Vagina (tissue), 2 donors: ENCODE results near the gene CTAGE1.
"Not testable (repeated sequence)": the region's sequence is repeated elsewhere in the genome, so short reads cannot be mapped to it uniquely, and the experiment has no call there.

Experiments used
- POLR2AphosphoS5 ChIP-seq, 2 donors: sonication (generic); formaldehyde crosslinking; IDR thresholded peaks; one replicate each; pipeline ENCODE4 v1.9.0; 2017; ENCODE audit warnings: antibody characterized with exemption in 2 of 2, mild to moderate bottlenecking in 2 of 2, low read depth in 1 of 2; ENCODE audit not compliant: insufficient read depth in 1 of 2
- TF ChIP-seq, protein P1 (sequence below), 3 experiments: fragments of 450-650 bp in 2 of 3; fragments of 200-600 bp in 1 of 3; sonication (generic) in 1 of 3; IDR thresholded peaks; one replicate each; pipeline ENCODE4 v1.5.1; 2017 to 2019; ENCODE audit warnings: antibody characterized with exemption in 3 of 3, mild to moderate bottlenecking in 2 of 3, moderate library complexity in 2 of 3

DNA sequence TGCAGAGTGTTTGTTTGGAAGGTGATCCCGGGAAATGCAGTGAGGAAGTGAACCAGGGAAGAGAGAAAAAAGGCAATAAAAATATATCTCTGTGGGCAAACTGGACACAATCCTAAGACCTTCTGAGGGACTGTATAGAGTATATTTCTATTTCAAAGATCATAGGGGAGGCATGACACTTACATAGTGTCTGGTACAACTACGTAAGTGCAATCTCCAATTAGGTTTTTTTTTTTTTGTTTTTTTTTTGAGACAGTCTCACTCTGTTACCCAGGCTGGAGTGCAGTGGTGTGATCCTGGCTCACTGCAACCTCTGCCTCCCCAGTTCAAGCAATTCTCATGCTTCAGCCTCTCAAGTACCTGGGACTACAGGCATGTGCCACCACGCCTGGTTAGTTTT, 24.6 kb downstream of the CTAGE1 start:
- TF ChIP-seq, protein P1, sequence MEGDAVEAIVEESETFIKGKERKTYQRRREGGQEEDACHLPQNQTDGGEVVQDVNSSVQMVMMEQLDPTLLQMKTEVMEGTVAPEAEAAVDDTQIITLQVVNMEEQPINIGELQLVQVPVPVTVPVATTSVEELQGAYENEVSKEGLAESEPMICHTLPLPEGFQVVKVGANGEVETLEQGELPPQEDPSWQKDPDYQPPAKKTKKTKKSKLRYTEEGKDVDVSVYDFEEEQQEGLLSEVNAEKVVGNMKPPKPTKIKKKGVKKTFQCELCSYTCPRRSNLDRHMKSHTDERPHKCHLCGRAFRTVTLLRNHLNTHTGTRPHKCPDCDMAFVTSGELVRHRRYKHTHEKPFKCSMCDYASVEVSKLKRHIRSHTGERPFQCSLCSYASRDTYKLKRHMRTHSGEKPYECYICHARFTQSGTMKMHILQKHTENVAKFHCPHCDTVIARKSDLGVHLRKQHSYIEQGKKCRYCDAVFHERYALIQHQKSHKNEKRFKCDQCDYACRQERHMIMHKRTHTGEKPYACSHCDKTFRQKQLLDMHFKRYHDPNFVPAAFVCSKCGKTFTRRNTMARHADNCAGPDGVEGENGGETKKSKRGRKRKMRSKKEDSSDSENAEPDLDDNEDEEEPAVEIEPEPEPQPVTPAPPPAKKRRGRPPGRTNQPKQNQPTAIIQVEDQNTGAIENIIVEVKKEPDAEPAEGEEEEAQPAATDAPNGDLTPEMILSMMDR (IDR thresholded peaks at IDR 0.05) = not testable (repeated sequence)
- TF ChIP-seq POLR2AphosphoS5 (IDR thresholded peaks at IDR 0.05; ENCODE audit: insufficient read depth in 1 of 2, low read depth in 1 of 2) = not testable (repeated sequence)
